ENCODE measurements around the gene SNN.

Gene SNN

DNA sequence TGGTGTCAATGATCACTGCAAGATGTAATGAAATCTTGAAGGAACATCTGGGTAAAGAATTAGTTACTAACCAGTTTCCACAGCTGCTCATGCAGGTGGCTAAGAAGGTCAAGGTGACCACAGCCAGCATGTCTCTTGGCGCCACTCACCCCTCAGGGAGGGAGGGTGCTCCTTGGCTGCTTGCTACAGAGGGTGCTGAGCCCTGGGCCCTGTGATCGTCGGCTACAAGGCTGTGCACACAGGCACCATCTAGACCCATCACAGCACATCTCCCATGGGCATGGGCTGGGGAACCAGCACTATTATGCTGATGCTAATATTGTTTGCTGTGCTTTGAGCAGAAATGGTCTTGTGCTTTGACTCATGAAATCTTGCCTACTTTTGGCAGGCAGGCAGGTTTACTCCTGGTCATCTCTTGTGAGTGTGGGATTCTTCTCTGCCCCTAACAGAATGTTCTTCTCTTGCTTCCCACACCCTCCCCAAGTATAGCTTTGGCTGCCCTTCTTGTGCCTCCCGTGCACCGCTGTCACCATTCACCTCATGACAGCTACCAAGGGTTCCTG, 38.0 kb downstream of the SNN start:
- TF ChIP-seq, protein P1, sequence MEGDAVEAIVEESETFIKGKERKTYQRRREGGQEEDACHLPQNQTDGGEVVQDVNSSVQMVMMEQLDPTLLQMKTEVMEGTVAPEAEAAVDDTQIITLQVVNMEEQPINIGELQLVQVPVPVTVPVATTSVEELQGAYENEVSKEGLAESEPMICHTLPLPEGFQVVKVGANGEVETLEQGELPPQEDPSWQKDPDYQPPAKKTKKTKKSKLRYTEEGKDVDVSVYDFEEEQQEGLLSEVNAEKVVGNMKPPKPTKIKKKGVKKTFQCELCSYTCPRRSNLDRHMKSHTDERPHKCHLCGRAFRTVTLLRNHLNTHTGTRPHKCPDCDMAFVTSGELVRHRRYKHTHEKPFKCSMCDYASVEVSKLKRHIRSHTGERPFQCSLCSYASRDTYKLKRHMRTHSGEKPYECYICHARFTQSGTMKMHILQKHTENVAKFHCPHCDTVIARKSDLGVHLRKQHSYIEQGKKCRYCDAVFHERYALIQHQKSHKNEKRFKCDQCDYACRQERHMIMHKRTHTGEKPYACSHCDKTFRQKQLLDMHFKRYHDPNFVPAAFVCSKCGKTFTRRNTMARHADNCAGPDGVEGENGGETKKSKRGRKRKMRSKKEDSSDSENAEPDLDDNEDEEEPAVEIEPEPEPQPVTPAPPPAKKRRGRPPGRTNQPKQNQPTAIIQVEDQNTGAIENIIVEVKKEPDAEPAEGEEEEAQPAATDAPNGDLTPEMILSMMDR (IDR thresholded peaks at IDR 0.05; ENCODE audit: low read length), result no peak
- TF ChIP-seq EZH2 (IDR thresholded peaks at IDR 0.05; ENCODE audit: borderline replicate concordance, low read length), result no peak
- H4K20me1 ChIP-seq (ENCODE audit: insufficient read depth, low read length), result no peaks in the 10 kb centered on the region
- H3K4me3 ChIP-seq (ENCODE audit: low read depth, low read length, poor library complexity, severe bottlenecking), result no peak overlapping the region
- peaks cover 53% of the 10 kb centered on the region for H3K36me3 ChIP-seq (ENCODE audit: insufficient read depth, low read length)
- no peaks in the 10 kb centered on the region for H3K27me3 ChIP-seq (ENCODE audit: insufficient read depth, low read length)
- no peaks in the 10 kb centered on the region for H3K9me3 ChIP-seq (ENCODE audit: low read length)
- H3K79me2 ChIP-seq (ENCODE audit: insufficient read depth, low read length), result no peaks in the 10 kb centered on the region
- H3K9me2 ChIP-seq (ENCODE audit: low read depth, low read length), result no peaks in the 10 kb centered on the region
- no peak overlapping the region for H3K4me2 ChIP-seq (ENCODE audit: low read length)
- peaks cover 21% of the 10 kb centered on the region for H3K4me1 ChIP-seq (ENCODE audit: insufficient read depth, low read length, severe bottlenecking)
- H3F3A ChIP-seq (ENCODE audit: insufficient read depth, low read length), result no peaks in the 10 kb centered on the region
- H2AFZ ChIP-seq (ENCODE audit: low read length), result no peak overlapping the region
- no peak overlapping the region for H3K9ac ChIP-seq (ENCODE audit: low read length)
- H3K27ac ChIP-seq (ENCODE audit: low read depth, low read length, poor library complexity, severe bottlenecking), result no peak overlapping the region

DNA sequence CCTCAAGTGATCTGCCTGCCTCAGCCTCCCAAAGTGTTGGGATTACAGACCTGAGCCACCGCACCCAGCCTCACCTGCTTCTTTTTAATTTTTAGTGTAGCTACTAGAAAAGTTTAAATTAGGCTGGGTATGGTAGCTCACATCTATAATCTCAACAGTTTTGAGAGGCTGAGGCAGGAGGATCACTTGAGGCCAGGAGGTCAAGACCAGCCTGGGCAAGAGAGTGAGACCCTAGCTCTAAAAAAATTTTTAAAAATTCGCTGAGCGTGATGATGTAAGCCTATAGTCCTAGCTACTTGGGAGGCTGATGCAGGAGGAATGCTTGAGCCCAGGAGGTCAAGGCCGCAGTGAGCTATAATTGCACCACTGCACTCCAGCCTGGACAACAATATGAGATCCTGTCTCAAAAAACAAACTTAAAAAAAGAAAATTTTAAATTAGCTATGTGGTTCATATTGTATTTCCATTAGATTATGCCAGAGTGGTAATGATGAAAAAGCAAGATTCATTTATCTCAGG, 39.5 kb downstream of the SNN start:
- no peak for TF ChIP-seq EZH2 (IDR thresholded peaks at IDR 0.05; ENCODE audit: borderline replicate concordance, low read length)
- TF ChIP-seq, protein P1 (IDR thresholded peaks at IDR 0.05; ENCODE audit: low read length), result no peak

DNA sequence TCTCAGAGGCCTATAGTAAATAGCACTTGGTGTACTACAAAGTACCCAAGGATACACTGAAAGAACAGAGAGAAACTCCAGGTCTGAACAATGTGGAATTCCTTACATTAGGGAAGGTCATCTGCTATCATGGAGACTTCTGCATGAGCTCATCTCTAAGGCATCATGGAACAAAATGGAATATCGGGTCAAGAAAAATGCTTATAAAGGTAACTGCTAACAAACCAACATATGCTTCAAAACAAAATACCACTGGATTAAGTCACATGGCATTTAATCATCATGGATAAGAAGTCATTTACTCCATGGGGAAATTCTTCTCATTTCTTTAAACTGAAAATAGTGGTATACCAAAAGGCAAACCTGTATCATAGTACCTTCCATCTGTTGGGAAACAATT, 40.2 kb downstream of the SNN start:
- no peak overlapping the region for H3K27ac ChIP-seq (ENCODE audit: low read depth, low read length, poor library complexity, severe bottlenecking)
- H3K9me3 ChIP-seq (ENCODE audit: low read length), result no peaks in the 10 kb centered on the region
- peaks cover 22% of the 10 kb centered on the region for H3K4me1 ChIP-seq (ENCODE audit: insufficient read depth, low read length, severe bottlenecking)
- peaks cover 49% of the 10 kb centered on the region for H3K36me3 ChIP-seq (ENCODE audit: insufficient read depth, low read length)
- no peak overlapping the region for H3K4me3 ChIP-seq (ENCODE audit: low read depth, low read length, poor library complexity, severe bottlenecking)
- H3K79me2 ChIP-seq (ENCODE audit: insufficient read depth, low read length), result no peaks in the 10 kb centered on the region
- no peak overlapping the region for H2AFZ ChIP-seq (ENCODE audit: low read length)
- no peak for TF ChIP-seq EZH2 (IDR thresholded peaks at IDR 0.05; ENCODE audit: borderline replicate concordance, low read length)
- TF ChIP-seq, protein P1 (IDR thresholded peaks at IDR 0.05; ENCODE audit: low read length), result no peak
- H3F3A ChIP-seq (ENCODE audit: insufficient read depth, low read length), result no peaks in the 10 kb centered on the region
- H3K9me2 ChIP-seq (ENCODE audit: low read depth, low read length), result no peaks in the 10 kb centered on the region
- H3K27me3 ChIP-seq (ENCODE audit: insufficient read depth, low read length), result no peaks in the 10 kb centered on the region
- no peak overlapping the region for H3K9ac ChIP-seq (ENCODE audit: low read length)
- H4K20me1 ChIP-seq (ENCODE audit: insufficient read depth, low read length), result no peaks in the 10 kb centered on the region
- H3K4me2 ChIP-seq (ENCODE audit: low read length), result no peak overlapping the region

More for the DNA sequence above, 39.5 kb downstream of the SNN start:
- H3K4me3 ChIP-seq (ENCODE audit: low read depth, low read length, poor library complexity, severe bottlenecking), result no peak overlapping the region
- H3K9me2 ChIP-seq (ENCODE audit: low read depth, low read length), result no peaks in the 10 kb centered on the region
- no peak overlapping the region for H3K9ac ChIP-seq (ENCODE audit: low read length)
- no peaks in the 10 kb centered on the region for H3F3A ChIP-seq (ENCODE audit: insufficient read depth, low read length)
- peaks cover 54% of the 10 kb centered on the region for H3K36me3 ChIP-seq (ENCODE audit: insufficient read depth, low read length)
- H3K79me2 ChIP-seq (ENCODE audit: insufficient read depth, low read length), result no peaks in the 10 kb centered on the region
- H4K20me1 ChIP-seq (ENCODE audit: insufficient read depth, low read length), result no peaks in the 10 kb centered on the region
- H3K27me3 ChIP-seq (ENCODE audit: insufficient read depth, low read length), result no peaks in the 10 kb centered on the region
- H3K9me3 ChIP-seq (ENCODE audit: low read length), result no peaks in the 10 kb centered on the region
- H2AFZ ChIP-seq (ENCODE audit: low read length), result no peak overlapping the region
- H3K4me1 ChIP-seq (ENCODE audit: insufficient read depth, low read length, severe bottlenecking), result peaks cover 22% of the 10 kb centered on the region
- no peak overlapping the region for H3K27ac ChIP-seq (ENCODE audit: low read depth, low read length, poor library complexity, severe bottlenecking)
- no peak overlapping the region for H3K4me2 ChIP-seq (ENCODE audit: low read length)
